GM20000 (cell line): ENCODE measurements around the gene IGFL2.
"Not testable (repeated sequence)": the region's sequence is repeated elsewhere in the genome, so short reads cannot be mapped to it uniquely, and the experiment has no call there.

Source experiments
- DNase-seq: peaks from one replicate; pipeline ENCODE4 v3.0.0; 2012; ENCODE audit warnings: low spot score
- TF ChIP-seq, protein P1 (sequence below): IDR thresholded peaks from 2 replicates; pipeline ENCODE4 v1.5.1; 2012; ENCODE audit warnings: mild to moderate bottlenecking, control low read depth; ENCODE audit errors: extremely low read depth, missing control alignments

Gene IGFL2

DNA sequence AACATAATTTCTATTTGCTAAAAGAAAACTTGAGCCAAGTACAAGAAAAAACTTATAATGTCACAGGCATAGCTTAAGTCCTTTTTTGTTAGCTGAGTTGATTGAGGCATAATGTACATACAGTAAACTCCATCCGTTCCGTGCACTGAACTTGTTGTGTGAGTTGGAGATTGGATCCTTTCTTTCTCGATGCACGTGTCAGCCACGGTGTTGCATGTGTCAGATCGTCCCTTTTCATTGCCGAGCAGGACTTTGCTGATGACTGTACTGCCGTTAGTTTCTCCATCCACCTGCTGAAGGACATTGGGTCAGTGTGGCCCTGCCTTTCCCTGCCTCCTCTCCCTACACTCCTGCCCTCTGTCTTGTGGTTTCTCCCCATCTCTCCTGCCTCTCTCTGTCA lies 34.4 kb downstream of the IGFL2 start:
- TF ChIP-seq, protein P1, sequence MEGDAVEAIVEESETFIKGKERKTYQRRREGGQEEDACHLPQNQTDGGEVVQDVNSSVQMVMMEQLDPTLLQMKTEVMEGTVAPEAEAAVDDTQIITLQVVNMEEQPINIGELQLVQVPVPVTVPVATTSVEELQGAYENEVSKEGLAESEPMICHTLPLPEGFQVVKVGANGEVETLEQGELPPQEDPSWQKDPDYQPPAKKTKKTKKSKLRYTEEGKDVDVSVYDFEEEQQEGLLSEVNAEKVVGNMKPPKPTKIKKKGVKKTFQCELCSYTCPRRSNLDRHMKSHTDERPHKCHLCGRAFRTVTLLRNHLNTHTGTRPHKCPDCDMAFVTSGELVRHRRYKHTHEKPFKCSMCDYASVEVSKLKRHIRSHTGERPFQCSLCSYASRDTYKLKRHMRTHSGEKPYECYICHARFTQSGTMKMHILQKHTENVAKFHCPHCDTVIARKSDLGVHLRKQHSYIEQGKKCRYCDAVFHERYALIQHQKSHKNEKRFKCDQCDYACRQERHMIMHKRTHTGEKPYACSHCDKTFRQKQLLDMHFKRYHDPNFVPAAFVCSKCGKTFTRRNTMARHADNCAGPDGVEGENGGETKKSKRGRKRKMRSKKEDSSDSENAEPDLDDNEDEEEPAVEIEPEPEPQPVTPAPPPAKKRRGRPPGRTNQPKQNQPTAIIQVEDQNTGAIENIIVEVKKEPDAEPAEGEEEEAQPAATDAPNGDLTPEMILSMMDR, result no peak
- no peak for DNase-seq

DNA sequence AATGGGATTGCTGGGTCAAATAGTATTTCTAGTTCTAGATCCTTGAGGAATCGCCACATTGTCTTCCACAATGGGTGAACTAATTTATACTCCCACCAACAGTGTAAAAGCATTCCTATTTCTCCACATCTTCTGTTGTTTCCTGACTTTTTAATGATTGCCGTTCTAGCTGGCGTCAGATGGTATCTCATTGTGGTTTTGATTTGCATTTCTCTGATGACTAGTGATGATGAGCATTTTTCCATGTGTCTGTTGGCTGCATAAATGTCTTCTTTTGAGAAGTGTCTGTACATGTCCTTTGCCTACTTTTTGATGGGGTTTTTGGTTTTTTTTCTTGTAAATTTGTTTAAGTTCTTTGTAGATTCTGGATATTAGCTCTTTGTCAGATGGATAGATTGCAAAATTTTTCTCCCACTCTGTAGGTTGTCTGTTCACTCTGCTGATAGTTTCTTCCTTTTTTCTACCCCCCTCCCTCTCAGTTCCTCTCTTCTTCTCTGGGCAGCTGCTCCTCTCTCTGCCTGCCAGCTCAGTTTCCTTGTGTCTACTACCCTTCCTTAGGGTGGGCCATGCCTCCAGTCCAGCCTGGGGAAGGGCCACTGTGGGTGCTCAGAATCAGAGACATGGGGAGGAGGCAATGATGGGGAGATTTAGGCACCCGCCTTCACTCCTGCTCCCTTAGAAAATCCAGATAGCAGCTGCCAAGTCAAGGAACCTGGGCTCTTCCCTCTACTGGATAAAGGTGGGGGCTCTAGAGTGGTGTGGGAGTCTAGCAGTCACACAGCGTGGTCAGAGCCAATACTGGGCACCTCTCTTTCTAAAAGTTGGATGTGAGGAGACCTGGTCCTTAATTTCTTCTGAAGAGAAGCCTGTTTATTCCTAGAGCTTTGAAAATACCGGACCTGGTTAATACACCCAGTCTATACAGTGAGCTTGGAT lies 37.0 kb downstream of the IGFL2 start:
- DNase-seq, result not testable (repeated sequence)

DNA sequence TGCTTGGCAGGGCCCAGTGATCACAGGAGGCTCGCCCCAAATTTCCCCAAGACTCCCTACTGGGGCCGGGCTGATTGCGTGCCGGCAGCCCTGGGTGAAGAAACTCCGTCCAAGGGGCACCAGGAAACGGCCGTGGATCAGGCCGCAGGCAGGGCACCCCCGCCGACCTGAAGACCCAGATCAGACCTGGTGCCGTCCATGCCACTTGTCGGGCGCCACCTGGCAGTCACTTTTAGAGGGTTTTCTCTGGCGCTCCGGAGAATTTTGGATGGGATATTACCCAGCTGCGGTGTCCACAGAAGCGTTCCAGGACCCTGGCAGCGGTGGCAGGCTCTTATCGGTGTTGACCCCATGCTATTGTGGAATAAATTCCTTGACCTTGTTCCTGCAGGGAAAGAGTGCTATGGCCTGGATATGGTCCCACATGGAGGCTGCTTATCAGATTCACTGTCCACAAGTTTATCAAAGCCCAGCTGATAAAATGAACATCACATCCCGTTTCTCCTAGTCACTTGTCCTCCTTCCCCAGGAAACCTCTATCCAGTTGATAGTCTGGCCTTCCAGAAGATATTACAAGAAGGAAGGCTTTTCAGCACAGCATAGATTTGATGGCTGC lies 38.2 kb downstream of the IGFL2 start:
- TF ChIP-seq, protein P1, result no peak
- DNase-seq, result no peak

DNA sequence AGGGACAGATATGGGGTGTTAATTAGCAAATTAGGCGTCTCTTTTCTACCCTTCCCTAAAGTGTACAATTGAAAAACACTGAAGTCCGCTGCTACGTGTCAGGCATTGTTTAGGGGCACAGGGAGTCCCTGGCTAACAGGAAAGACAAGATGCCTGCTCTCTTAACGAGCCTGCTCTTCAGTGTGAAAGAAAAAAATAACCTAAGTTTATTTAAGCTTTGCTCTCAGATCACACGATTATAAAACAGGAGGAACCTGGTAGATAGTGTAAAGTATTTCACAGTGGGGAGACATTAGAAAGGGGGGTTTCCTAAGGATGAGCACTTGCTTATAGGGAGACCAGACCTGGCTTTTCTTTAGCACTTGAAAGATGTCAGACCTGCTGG lies 38.7 kb downstream of the IGFL2 start:
- TF ChIP-seq, protein P1, result no peak
- DNase-seq, result no peak

DNA sequence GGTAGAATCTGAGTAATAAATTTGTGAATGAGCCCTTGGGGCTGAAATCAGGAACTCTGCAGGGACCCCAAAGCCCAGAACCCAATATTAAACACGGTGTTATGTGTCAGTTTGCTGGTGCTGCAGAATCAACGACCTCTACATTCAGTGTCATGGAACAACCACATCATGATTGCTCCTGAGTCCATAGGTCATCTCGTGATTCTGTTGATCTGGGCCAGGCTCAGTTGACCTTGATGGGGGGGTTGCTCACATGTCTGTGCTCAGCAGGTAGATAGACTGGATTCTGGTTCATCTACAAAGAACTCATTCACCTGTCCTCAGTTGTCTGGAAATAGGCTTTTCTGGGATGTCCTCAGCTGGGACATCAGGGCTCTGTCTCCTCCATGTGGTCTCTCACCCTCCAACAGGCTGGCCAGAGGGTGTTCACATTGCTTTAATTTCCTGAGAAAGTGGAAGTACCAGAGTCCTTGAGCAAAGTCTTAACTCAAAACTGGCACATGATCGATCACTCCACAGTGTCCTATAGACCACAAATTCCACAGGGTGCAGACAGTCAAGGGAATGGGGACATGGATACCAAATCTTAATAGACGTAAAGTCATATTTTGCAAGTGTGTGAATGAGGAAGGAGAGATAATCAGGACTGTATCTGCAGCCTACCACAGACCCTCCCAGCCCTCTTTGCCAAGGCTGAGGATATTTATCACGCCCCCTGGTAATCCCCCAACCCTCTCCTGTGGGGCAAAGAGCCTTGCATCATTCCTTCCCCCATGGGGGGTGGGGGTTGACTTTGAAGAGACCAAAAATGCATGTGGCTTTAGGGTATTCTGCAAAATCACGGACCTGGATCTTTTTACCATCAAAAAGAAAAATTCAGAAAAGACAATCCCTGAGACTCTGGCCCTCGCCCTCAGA lies 42.2 kb downstream of the IGFL2 start:
- TF ChIP-seq, protein P1, result no peak

DNA sequence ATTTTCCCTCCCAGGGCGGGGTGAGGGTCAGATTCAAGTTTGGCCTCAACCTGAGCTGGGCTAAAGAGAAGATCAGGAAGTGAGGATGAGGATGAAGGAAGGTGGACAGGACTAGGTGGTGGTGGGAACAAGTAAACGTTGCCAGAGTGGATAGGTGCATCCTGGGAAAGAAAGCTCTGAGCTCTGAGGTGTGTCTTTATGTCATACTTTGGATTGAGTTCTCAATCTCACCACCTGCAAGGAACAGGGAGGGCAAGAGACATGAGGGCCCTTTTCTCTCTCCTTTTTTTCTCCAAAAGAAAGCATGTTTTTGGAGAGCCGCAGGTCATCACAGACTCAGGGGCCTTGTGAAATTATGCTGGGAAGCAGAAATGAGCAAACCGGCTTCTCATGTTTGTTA lies 43.3 kb downstream of the IGFL2 start:
- TF ChIP-seq, protein P1, result no peak
- no peak for DNase-seq

More for the DNA sequence above, 42.2 kb downstream of the IGFL2 start:
- DNase-seq, result no peak

DNA sequence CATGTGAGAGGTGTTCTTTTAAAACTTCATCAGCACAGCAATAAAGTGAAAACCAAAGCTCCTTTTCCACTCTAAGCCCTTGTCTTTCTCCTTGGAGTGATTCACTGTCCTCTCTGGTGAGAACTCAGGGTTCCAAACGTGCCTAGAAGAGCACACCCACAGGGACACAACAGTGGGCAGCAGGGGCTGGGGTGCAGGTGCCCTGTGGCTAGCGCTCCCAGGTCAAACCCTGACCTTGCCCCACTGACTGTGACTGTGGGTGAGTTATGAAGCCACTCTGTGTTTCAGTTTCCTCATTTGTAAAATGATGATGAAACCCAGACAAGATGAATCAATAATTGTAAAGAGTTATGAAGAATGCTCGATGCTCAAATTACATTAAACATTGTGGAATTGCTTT lies 43.9 kb downstream of the IGFL2 start:
- TF ChIP-seq, protein P1, result no peak
- no peak for DNase-seq

DNA sequence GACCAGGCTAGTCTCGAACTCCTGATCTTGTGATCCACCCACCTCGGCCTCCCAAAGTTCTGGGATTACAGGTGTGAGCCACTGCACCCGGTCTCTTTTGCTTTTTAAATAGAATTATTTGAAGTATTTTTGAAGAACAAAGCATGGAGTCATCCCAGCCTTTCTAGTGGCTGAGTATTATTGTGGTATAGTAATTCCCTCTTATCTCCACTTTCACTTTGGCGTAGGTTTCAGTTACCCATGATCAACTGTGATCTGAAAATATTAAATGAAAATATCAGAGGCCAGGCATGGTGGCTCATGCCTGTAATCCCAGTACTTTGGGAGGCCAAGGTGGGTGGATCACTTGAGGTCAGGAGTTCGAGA lies 44.6 kb downstream of the IGFL2 start:
- DNase-seq, result not testable (repeated sequence)
